ENCODE data around the gene KAT8. TPM values are rescaled to one million over a fixed set of nuclear protein-coding genes. Genes with fewer than 3 reads are reported as not detected.
A peak's percentile ranks its signal among the peaks of the same experiment; 100 is the strongest.

Gene KAT8
- total RNA-seq, 4 donors from 2014 or later = 69.7 to 116 (median 81.7) TPM

GRCh38 chr16:31113121-31114120, 4.0 kb upstream of the KAT8 start:
- DNase-seq (ENCODE audit: low spot score in 2 of 2) = no peak

GRCh38 chr16:31114468-31114867, 3.0 kb upstream of the KAT8 start:
- WGBS, 2 donors = 44 to 45% methylated on average over 8 of the region's 8 CpGs
- H3K4me3 ChIP-seq (ENCODE audit: low read depth, poor library complexity, severe bottlenecking) = no peak overlapping the region
- no peak for DNase-seq (ENCODE audit: low spot score in 2 of 2)
- TF ChIP-seq CTCF (IDR thresholded peaks at IDR 0.05) (no peak), POLR2A (IDR thresholded peaks at IDR 0.05) (no peak)
- intact Hi-C loops (cut with DNase I; ENCODE audit: low total_unique reads) = no loop called here

More at GRCh38 chr16:31113121-31114120, 4.0 kb upstream of the KAT8 start:
- 43 to 48% methylated on average over 5 of the region's 5 CpGs for WGBS, 2 donors
- no peak overlapping the region for H3K4me3 ChIP-seq (ENCODE audit: low read depth, poor library complexity, severe bottlenecking)
- intact Hi-C loops (cut with DNase I; ENCODE audit: low total_unique reads) = no loop called here
- TF ChIP-seq POLR2A (IDR thresholded peaks at IDR 0.05) (no peak), CTCF (IDR thresholded peaks at IDR 0.05) (no peak)

GRCh38 chr16:31118223-31119155, 1.0 kb downstream of the KAT8 start:
- H3K4me3 ChIP-seq (ENCODE audit: low read depth, poor library complexity, severe bottlenecking) = peak overlapping the region; percentile 8
- 49 to 57% methylated on average over 9 of the region's 9 CpGs for WGBS, 2 donors
- DNase-seq (ENCODE audit: low spot score in 2 of 2) = no peak
- no peak for TF ChIP-seq POLR2A (IDR thresholded peaks at IDR 0.05)
- intact Hi-C loops (cut with DNase I; ENCODE audit: low total_unique reads) = no loop called here

GRCh38 chr16:31120129-31120528, 2.7 kb downstream of the KAT8 start:
- TF ChIP-seq POLR2A (IDR thresholded peaks at IDR 0.05) = no peak
- no peak for TF ChIP-seq CTCF (IDR thresholded peaks at IDR 0.05)
- WGBS, 2 donors = 94 to 96% methylated on average over 16 of the region's 16 CpGs
- intact Hi-C loops (cut with DNase I; ENCODE audit: low total_unique reads) = no loop called here
- no peak for DNase-seq (ENCODE audit: low spot score in 2 of 2)
- H3K4me3 ChIP-seq (ENCODE audit: low read depth, poor library complexity, severe bottlenecking) = no peak overlapping the region

- WGBS, 2 donors = 92 to 93% methylated on average over 3 of the region's 3 CpGs
- TF ChIP-seq POLR2A (IDR thresholded peaks at IDR 0.05) (no peak), CTCF (IDR thresholded peaks at IDR 0.05) (no peak)
- no peak for DNase-seq (ENCODE audit: low spot score in 2 of 2)
- intact Hi-C loops (cut with DNase I; ENCODE audit: low total_unique reads) = no loop called here
- H3K4me3 ChIP-seq (ENCODE audit: low read depth, poor library complexity, severe bottlenecking) = no peak overlapping the region
Observed at GRCh38 chr16:31125844-31126243, 8.4 kb downstream of the KAT8 start.

- TF ChIP-seq POLR2A (IDR thresholded peaks at IDR 0.05) (no peak), CTCF (IDR thresholded peaks at IDR 0.05) (no peak)
- no peak for DNase-seq (ENCODE audit: low spot score in 2 of 2)
- intact Hi-C loops (cut with DNase I; ENCODE audit: low total_unique reads) = no loop called here
- H3K4me3 ChIP-seq (ENCODE audit: low read depth, poor library complexity, severe bottlenecking) = no peak overlapping the region
- WGBS, 2 donors = 94 to 95% methylated on average over 13 of the region's 13 CpGs
Observed at GRCh38 chr16:31127182-31127581, 9.7 kb downstream of the KAT8 start.
